Testis (tissue), 3 donors: ENCODE data around the gene SIX3. TPM values are rescaled to one million over a fixed set of nuclear protein-coding genes. Genes with fewer than 3 reads are reported as not detected.

Experiments used
- DNase-seq: peaks from one replicate; pipeline ENCODE4 v3.0.0-alpha.2; 2019
- H3K27ac ChIP-seq, 2 donors: fragments of 200-600 bp; sonication (generic); one replicate each; pipeline ENCODE4 v1.5.1; 2019
- H3K27me3 ChIP-seq: fragments of 200-600 bp; sonication (generic); one replicate; pipeline ENCODE4 v1.5.1; 2019
- H3K36me3 ChIP-seq: fragments of 200-600 bp; sonication (generic); one replicate; pipeline ENCODE4 v1.5.1; 2017; ENCODE audit warnings: low read depth; ENCODE audit errors: missing control alignments
- H3K4me1 ChIP-seq: fragments of 200-600 bp; sonication (generic); one replicate; pipeline ENCODE4 v1.5.1; 2019
- H3K4me3 ChIP-seq, 2 donors: fragments of 200-600 bp; sonication (generic); one replicate each; pipeline ENCODE4 v1.5.1; 2017 to 2019
- H3K9me3 ChIP-seq: fragments of 200-600 bp; sonication (generic); one replicate; pipeline ENCODE4 v1.5.1; 2017
- POLR2A ChIP-seq: fragments of 450-650 bp; IDR thresholded peaks from one replicate; pipeline ENCODE4 v1.6.1; 2017; ENCODE audit warnings: antibody characterized with exemption, mild to moderate bottlenecking, moderate library complexity
- WGBS, 2 donors: methylation state at CpG; one replicate each; pipeline ENCODE4 v1.1.5; 2018; 5-methylcytosine and 5-hydroxymethylcytosine counted together
- intact Hi-C: fragments of 100-400 bp; cut with DNase I; formaldehyde crosslinking; loops from one replicate; pipeline ENCODE4 v1.15.1; 2023; ENCODE audit warnings: low total_unique reads
- polyA plus RNA-seq: library from polyadenylated mRNA; stranded (reverse); fragments of 350-450 nt; fragmentation: Illumina TruSeq; extraction: RNeasy Lipid Tissue Mini Kit (QIAGEN cat#74804); gene quantifications from one replicate; pipeline ENCODE4 v1.2.3, GENCODE V29; 2014; ENCODE audit warnings: low read depth, low replicate concordance; ENCODE audit not compliant: insufficient read depth
- total RNA-seq, 2 donors: library from RNA; depleted of rRNA; stranded (reverse); fragments of >200 nt; gene quantifications; one replicate each; pipeline ENCODE4 v1.2.3, GENCODE V29; 2016
- TF ChIP-seq, protein P1 (sequence below), 3 experiments: fragments of 450-650 bp in 2 of 3; fragments of 200-600 bp in 1 of 3; sonication (generic) in 1 of 3; IDR thresholded peaks; one replicate each; pipeline ENCODE4 v1.5.1; 2016 to 2019; ENCODE audit warnings: antibody characterized with exemption in 3 of 3, mild to moderate bottlenecking in 2 of 3, moderate library complexity in 1 of 3

The SIX3 gene
- total and polyA plus RNA-seq, 3 donors from 2014 or later: 0.19 to 0.47 (median 0.20) TPM

GRCh38 chr2:44930274-44931197 lies 11.0 kb upstream of the SIX3 start:
- Histone ChIP-seq H3K27ac (no peak overlapping the region), H3K36me3 (no peaks in the 10 kb centered on the region), H3K4me3 (peak overlapping the region; percentile 34 to 47), H3K27me3 (no peaks in the 10 kb centered on the region), H3K4me1 (peaks cover 7% of the 10 kb centered on the region), H3K9me3 (no peaks in the 10 kb centered on the region)
- no peak for TF ChIP-seq POLR2A
- TF ChIP-seq, protein P1, sequence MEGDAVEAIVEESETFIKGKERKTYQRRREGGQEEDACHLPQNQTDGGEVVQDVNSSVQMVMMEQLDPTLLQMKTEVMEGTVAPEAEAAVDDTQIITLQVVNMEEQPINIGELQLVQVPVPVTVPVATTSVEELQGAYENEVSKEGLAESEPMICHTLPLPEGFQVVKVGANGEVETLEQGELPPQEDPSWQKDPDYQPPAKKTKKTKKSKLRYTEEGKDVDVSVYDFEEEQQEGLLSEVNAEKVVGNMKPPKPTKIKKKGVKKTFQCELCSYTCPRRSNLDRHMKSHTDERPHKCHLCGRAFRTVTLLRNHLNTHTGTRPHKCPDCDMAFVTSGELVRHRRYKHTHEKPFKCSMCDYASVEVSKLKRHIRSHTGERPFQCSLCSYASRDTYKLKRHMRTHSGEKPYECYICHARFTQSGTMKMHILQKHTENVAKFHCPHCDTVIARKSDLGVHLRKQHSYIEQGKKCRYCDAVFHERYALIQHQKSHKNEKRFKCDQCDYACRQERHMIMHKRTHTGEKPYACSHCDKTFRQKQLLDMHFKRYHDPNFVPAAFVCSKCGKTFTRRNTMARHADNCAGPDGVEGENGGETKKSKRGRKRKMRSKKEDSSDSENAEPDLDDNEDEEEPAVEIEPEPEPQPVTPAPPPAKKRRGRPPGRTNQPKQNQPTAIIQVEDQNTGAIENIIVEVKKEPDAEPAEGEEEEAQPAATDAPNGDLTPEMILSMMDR (IDR thresholded peaks at IDR 0.05): no peak
- WGBS, 2 donors: 6% methylated on average over 28 of the region's 28 CpGs
- DNase-seq: no peak
- intact Hi-C loops: no loop called here

- intact Hi-C loops: no loop called here
- no peak for DNase-seq
- TF ChIP-seq, protein P1 (IDR thresholded peaks at IDR 0.05): no peak
- no peak for TF ChIP-seq POLR2A
- Histone ChIP-seq H3K27ac (no peak overlapping the region), H3K36me3 (no peaks in the 10 kb centered on the region), H3K4me1 (peaks cover 7% of the 10 kb centered on the region), H3K27me3 (no peaks in the 10 kb centered on the region), H3K4me3 (no peak overlapping the region), H3K9me3 (no peaks in the 10 kb centered on the region)
- 44 to 50% methylated on average over 10 of the region's 10 CpGs for WGBS, 2 donors
These were observed 10.2 kb upstream of the SIX3 start for GRCh38 chr2:44931198-44931780.

GRCh38 chr2:44932079-44932478 lies 9.4 kb upstream of the SIX3 start:
- intact Hi-C loops: no loop called here
- WGBS, 2 donors: 15 to 21% methylated on average over 12 of the region's 12 CpGs
- H3K9me3 ChIP-seq: no peaks in the 10 kb centered on the region
- no peak overlapping the region for H3K27ac ChIP-seq
- H3K4me1 ChIP-seq: peaks cover 7% of the 10 kb centered on the region
- TF ChIP-seq POLR2A: no peak
- TF ChIP-seq, protein P1 (IDR thresholded peaks at IDR 0.05): no peak
- H3K36me3 ChIP-seq: no peaks in the 10 kb centered on the region
- no peak overlapping the region for H3K4me3 ChIP-seq
- DNase-seq: no peak
- no peaks in the 10 kb centered on the region for H3K27me3 ChIP-seq

DNA sequence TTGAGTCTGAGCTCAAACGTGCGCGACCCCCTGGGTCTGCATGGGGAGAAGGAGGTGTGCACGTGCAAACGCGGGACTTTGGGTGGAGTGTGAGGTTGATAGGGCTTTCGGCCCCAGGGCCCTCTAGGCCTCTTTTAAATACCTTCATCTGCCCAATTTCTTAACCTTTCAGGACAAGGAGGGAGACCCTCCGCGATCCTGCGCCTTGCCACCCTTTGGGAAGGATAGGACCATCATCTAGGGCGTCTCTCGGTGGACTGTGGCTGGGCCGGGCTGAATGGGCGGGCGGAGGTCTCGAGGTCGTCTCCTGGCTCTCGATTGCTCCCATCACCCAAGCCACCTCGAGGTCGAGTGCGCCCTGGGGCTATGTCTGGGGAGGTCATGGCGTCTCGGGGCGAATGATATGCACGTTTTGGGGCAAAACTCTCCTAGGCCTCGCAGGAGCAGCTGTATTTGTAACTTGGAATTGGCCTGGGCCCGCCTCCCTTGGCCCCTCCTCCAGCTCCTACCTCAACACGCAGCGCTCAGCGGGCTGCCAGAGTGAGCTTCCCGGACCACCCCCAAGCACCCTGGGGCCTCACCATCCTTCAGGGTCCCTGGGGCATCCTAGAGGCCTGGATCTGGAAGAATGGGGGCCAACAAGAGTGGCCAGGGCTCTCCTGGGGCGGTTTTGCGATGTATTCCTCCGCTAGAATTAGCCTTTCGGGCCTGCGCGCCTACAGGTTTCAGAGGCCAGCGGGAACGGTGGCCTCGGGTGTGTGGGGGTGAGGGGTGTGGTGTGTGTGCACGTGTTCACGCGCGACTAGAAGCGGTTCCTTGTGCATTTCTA lies 8.7 kb upstream of the SIX3 start:
- Histone ChIP-seq H3K27me3 (peaks cover 4% of the 10 kb centered on the region), H3K27ac (no peak overlapping the region), H3K36me3 (no peaks in the 10 kb centered on the region), H3K4me1 (peaks cover 7% of the 10 kb centered on the region), H3K9me3 (no peaks in the 10 kb centered on the region), H3K4me3 (peak overlapping the region in 1 of 2 donors; percentile 2)
- WGBS, 2 donors: 3 to 12% methylated on average over 32 to 45 of the region's 45 CpGs
- TF ChIP-seq, protein P1 (IDR thresholded peaks at IDR 0.05): no peak
- no peak for TF ChIP-seq POLR2A
- no peak for DNase-seq
- intact Hi-C loops: no loop called here
